Measurements from ENCODE around the gene MANSC4.

Gene MANSC4

GRCh38 chr12:27779920-27780611, at the start of gene MANSC4, which contains the start of gene KLHL42:
TSS of gene MANSC4 (minus strand) at chr12:27780236. CDS start at chr12:27771276, 8,960 bp downstream.
TSS of gene KLHL42 (plus strand) at chr12:27780233. CDS start at chr12:27780331, 98 bp downstream.
- no peak for TF ChIP-seq CTCF (IDR thresholded peaks at IDR 0.05; ENCODE audit: borderline replicate concordance, insufficient read depth, low read depth, low read length)
- H3K4me3 ChIP-seq (ENCODE audit: low read depth, low read length) = peak within 1 kb of the TSS; percentile 89

GRCh38 chr12:27828196-27828595, 48.2 kb upstream of the MANSC4 start:
- TF ChIP-seq CTCF (IDR thresholded peaks at IDR 0.05; ENCODE audit: borderline replicate concordance, insufficient read depth, low read depth, low read length) = no peak
- H3K4me3 ChIP-seq (ENCODE audit: low read depth, low read length) = no peak overlapping the region

GRCh38 chr12:27826076-27826475, 46.0 kb upstream of the MANSC4 start:
- no peak for TF ChIP-seq CTCF (IDR thresholded peaks at IDR 0.05; ENCODE audit: borderline replicate concordance, insufficient read depth, low read depth, low read length)
- no peak overlapping the region for H3K4me3 ChIP-seq (ENCODE audit: low read depth, low read length)

- TF ChIP-seq CTCF (IDR thresholded peaks at IDR 0.05; ENCODE audit: borderline replicate concordance, insufficient read depth, low read depth, low read length) = no peak
- H3K4me3 ChIP-seq (ENCODE audit: low read depth, low read length) = no peak overlapping the region
Observed at GRCh38 chr12:27824126-27824842, 44.2 kb upstream of the MANSC4 start.

- no peak overlapping the region for H3K4me3 ChIP-seq (ENCODE audit: low read depth, low read length)
- no peak for TF ChIP-seq CTCF (IDR thresholded peaks at IDR 0.05; ENCODE audit: borderline replicate concordance, insufficient read depth, low read depth, low read length)
Observed at GRCh38 chr12:27823038-27823437, 43.0 kb upstream of the MANSC4 start.

- no peak for TF ChIP-seq CTCF (IDR thresholded peaks at IDR 0.05; ENCODE audit: borderline replicate concordance, insufficient read depth, low read depth, low read length)
- H3K4me3 ChIP-seq (ENCODE audit: low read depth, low read length) = no peak overlapping the region
Observed at GRCh38 chr12:27822076-27822712, 42.2 kb upstream of the MANSC4 start.
